Sigmoid colon (tissue), 7 donors: ENCODE measurements around the gene NPC1. TPM values are rescaled to one million over a fixed set of nuclear protein-coding genes. Genes with fewer than 3 reads are reported as not detected.
"Not testable (repeated sequence)": the region's sequence is repeated elsewhere in the genome, so short reads cannot be mapped to it uniquely, and the experiment has no call there.

Experiments
- DNase-seq: peaks from one replicate; pipeline ENCODE4 v3.0.0-alpha.2; 2019
- H3K27ac ChIP-seq, 4 donors: fragments of 200-600 bp; sonication (generic); one replicate each; pipeline ENCODE4 v1.5.1; 2016 to 2019; ENCODE audit warnings: mild to moderate bottlenecking in 1 of 4
- H3K27me3 ChIP-seq, 3 donors: fragments of 200-600 bp; sonication (generic); one replicate each; pipeline ENCODE4 v1.5.1; 2019; ENCODE audit warnings: mild to moderate bottlenecking in 1 of 3
- H3K36me3 ChIP-seq, 4 donors: fragments of 200-600 bp; sonication (generic); one replicate each; pipeline ENCODE4 v1.5.1; 2016 to 2019
- H3K4me1 ChIP-seq, 4 donors: fragments of 200-600 bp; sonication (generic); one replicate each; pipeline ENCODE4 v1.5.1; 2017 to 2019
- H3K4me3 ChIP-seq, 4 donors: fragments of 200-600 bp; sonication (generic); one replicate each; pipeline ENCODE4 v1.5.1; 2017 to 2019; ENCODE audit warnings: mild to moderate bottlenecking in 2 of 4, moderate library complexity in 1 of 4
- H3K9me3 ChIP-seq, 4 donors: fragments of 200-600 bp in 3 of 4; sonication (generic) in 3 of 4; one replicate each; pipeline versions ENCODE4 v1.5.1 to v1.6.1; 2013 to 2019
- CTCF ChIP-seq, 4 experiments: fragments of 450-650 bp in 3 of 4; fragments of 200-600 bp in 1 of 4; IDR thresholded peaks; one replicate each; pipeline ENCODE4 v1.5.1; 2016 to 2019; ENCODE audit warnings: antibody characterized with exemption in 4 of 4, mild to moderate bottlenecking in 3 of 4, moderate library complexity in 2 of 4
- EP300 ChIP-seq, 4 donors: sonication (generic); formaldehyde crosslinking; IDR thresholded peaks; one replicate each; pipeline ENCODE4 v1.6.1; 2017; ENCODE audit warnings: antibody characterized with exemption in 4 of 4
- POLR2A ChIP-seq, 2 donors: fragments of 450-650 bp; IDR thresholded peaks; one replicate each; pipeline ENCODE4 v1.6.1; 2016; ENCODE audit warnings: antibody characterized with exemption in 2 of 2, mild to moderate bottlenecking in 2 of 2, moderate library complexity in 2 of 2
- POLR2AphosphoS5 ChIP-seq, 4 donors: sonication (generic); formaldehyde crosslinking; IDR thresholded peaks; one replicate each; pipeline ENCODE4 v1.6.1; 2017; ENCODE audit warnings: antibody characterized with exemption in 4 of 4
- WGBS, 2 donors: extraction: QIAGEN DNeasy Blood & Tissue Kit; methylation state at CpG; one replicate each; pipeline ENCODE4 v1.1.7; 2013; 5-methylcytosine and 5-hydroxymethylcytosine counted together
- intact Hi-C: fragments of 100-400 bp; cut with DNase I; formaldehyde crosslinking; loops from one replicate; pipeline ENCODE4 v1.15.1; 2023
- polyA plus RNA-seq, 3 donors: library from polyadenylated mRNA; stranded (reverse); fragments of 200-250 nt; gene quantifications; one replicate each; pipeline ENCODE4 v1.2.3, GENCODE V29; 2013
- total RNA-seq, 4 donors: library from RNA; depleted of rRNA; stranded (reverse); fragments of >200 nt; gene quantifications; one replicate each; pipeline ENCODE4 v1.1.0, GENCODE V29; 2016
- donor health status: healthy with polysubstance abuse.
- donor health status: Bipolar disorder and iron deficiency.
- donor health status: healthy.

The NPC1 gene
- total and polyA plus RNA-seq, 7 donors: 9.0 to 59.2 (median 34.9) TPM

GRCh38 chr18:23565916-23566547 lies 20.3 kb downstream of the NPC1 start:
- intact Hi-C loops: no loop called here
- Histone ChIP-seq H3K36me3 (peaks cover 0 to 71% (median 23%) of the 10 kb centered on the region in 4 donors), H3K4me1 (no peaks in the 10 kb centered on the region), H3K27ac (no peak overlapping the region), H3K4me3 (no peak overlapping the region), H3K9me3 (no peaks in the 10 kb centered on the region), H3K27me3 (no peaks in the 10 kb centered on the region)
- WGBS, 2 donors: 47 to 57% methylated on average over 3 of the region's 3 CpGs
- TF ChIP-seq CTCF (IDR thresholded peaks at IDR 0.05): no peak
- DNase-seq: no peak

- DNase-seq: no peak
- WGBS, 2 donors: 94 to 97% methylated on average over 2 of the region's 2 CpGs
- Histone ChIP-seq H3K4me3 (no peak overlapping the region), H3K27ac (no peak overlapping the region), H3K36me3 (peaks cover 0 to 67% (median 27%) of the 10 kb centered on the region in 4 donors), H3K9me3 (no peaks in the 10 kb centered on the region), H3K4me1 (no peaks in the 10 kb centered on the region), H3K27me3 (no peaks in the 10 kb centered on the region)
- no peak for TF ChIP-seq EP300 (IDR thresholded peaks at IDR 0.05)
- no peak for TF ChIP-seq POLR2AphosphoS5 (IDR thresholded peaks at IDR 0.05)
- TF ChIP-seq POLR2A (IDR thresholded peaks at IDR 0.05): no peak
- TF ChIP-seq CTCF (IDR thresholded peaks at IDR 0.05): no peak
- intact Hi-C loops: no loop called here
These were observed 22.8 kb downstream of the NPC1 start for GRCh38 chr18:23563377-23564043.

GRCh38 chr18:23560186-23560585 lies 26.1 kb downstream of the NPC1 start:
- Histone ChIP-seq H3K36me3 (peaks cover 3 to 68% (median 24%) of the 10 kb centered on the region in 4 donors), H3K27ac (no peak overlapping the region), H3K27me3 (no peaks in the 10 kb centered on the region), H3K9me3 (no peaks in the 10 kb centered on the region), H3K4me1 (no peaks in the 10 kb centered on the region), H3K4me3 (no peak overlapping the region)
- WGBS, 2 donors: 96 to 98% methylated on average over 4 of the region's 4 CpGs
- intact Hi-C loops: no loop called here
- TF ChIP-seq POLR2A (IDR thresholded peaks at IDR 0.05): no peak
- TF ChIP-seq POLR2AphosphoS5 (IDR thresholded peaks at IDR 0.05): no peak
- TF ChIP-seq EP300 (IDR thresholded peaks at IDR 0.05): no peak
- no peak for TF ChIP-seq CTCF (IDR thresholded peaks at IDR 0.05)
- no peak for DNase-seq

- H3K36me3 ChIP-seq: peaks cover 25 to 88% (median 46%) of the 10 kb centered on the region in 4 donors
- H3K4me1 ChIP-seq, intact Hi-C loops, H3K9me3 ChIP-seq, H3K27me3 ChIP-seq, DNase-seq, H3K27ac ChIP-seq, H3K4me3 ChIP-seq: not testable (repeated sequence)
- WGBS, 2 donors: 96 to 98% methylated on average over 8 of the region's 8 CpGs
These were observed 28.8 kb downstream of the NPC1 start for GRCh38 chr18:23557511-23557910.

DNA sequence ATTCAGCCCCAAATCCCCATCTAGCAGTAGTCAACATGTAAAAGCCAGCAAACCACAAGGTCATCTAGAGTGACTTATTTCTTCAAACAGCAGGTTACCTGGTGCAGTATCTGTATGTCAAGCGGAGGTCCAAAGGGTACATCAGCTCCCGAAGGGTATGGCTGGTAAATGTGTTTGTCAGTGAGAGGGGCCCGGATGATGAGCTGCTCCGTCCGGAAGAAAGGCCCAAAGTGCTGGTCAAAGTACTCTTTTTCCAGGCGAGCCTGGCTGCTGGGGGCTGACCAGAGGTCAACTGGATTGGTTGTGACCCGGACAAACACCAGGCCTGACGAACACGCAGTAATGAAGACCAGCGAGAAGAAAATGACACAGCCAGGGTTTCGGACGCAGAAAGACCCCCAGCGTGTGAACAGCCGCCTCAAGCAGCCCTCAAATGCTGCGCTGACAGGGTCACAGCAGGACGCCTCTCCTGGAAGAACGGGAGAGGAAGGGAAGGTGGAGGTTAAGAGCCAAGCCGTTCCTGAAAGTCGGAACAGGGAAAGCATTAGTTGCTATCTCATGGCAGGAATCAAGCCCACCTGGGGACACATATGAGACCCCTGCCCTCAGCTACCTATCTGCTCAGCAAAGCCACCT lies 30.0 kb downstream of the NPC1 start:
- no peak for DNase-seq
- WGBS, 2 donors: 96 to 97% methylated on average over 19 of the region's 19 CpGs
- peaks cover 29 to 95% (median 58%) of the 10 kb centered on the region in 4 donors for H3K36me3 ChIP-seq

More for the DNA sequence above, 30.0 kb downstream of the NPC1 start:
- no peak overlapping the region for H3K27ac ChIP-seq
- H3K9me3 ChIP-seq: no peaks in the 10 kb centered on the region
- no peaks in the 10 kb centered on the region for H3K27me3 ChIP-seq
- no peaks in the 10 kb centered on the region for H3K4me1 ChIP-seq
- intact Hi-C loops: no loop called here
- TF ChIP-seq EP300 (IDR thresholded peaks at IDR 0.05) (no peak), POLR2A (IDR thresholded peaks at IDR 0.05) (no peak), CTCF (IDR thresholded peaks at IDR 0.05) (no peak), POLR2AphosphoS5 (IDR thresholded peaks at IDR 0.05) (no peak)
- H3K4me3 ChIP-seq: no peak overlapping the region
